Measurements from ENCODE around the gene OSBPL10.

Gene OSBPL10

DNA sequence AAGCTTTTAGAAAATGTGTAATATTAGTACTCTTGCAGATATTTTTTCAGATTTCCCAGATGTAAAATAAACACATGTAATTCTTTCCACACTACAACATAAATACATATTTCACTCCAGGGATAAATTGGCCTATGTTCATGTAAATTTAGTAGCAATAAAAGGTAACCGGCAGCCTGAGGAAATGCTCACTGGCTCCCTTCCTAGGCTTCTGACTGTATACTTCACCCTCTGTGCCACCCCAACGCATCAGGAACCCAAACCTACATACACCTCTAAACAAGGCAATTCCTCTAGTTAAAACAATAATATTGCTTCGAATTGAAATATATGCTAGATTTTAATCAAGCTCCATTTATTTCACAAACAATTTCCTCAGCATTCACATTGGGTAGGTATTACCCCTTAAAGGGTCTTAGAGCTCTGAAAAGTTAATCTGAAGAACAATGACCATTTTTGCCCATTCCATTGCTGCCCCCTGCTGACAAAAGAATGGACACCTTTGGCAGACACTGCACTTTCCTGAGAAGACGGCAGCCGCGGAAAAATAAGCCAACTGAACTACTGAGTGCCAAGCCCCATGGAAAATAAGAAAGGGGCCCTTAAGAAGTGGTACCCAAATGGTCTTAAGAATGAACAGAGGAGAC lies 212.5 kb downstream of the OSBPL10 start:
- no peaks in the 10 kb centered on the region for H3K27me3 ChIP-seq (ENCODE audit: control insufficient read depth, insufficient read depth, low read length)
- H3K4me1 ChIP-seq (ENCODE audit: control insufficient read depth, insufficient read depth, low read length): no peaks in the 10 kb centered on the region; the same call in 1 of the 2 replicates
- no peaks in the 10 kb centered on the region for H3K9me3 ChIP-seq (ENCODE audit: control insufficient read depth, insufficient read depth, low read length)
- no peak overlapping the region for H3K4me3 ChIP-seq (ENCODE audit: low read length)
- no peaks in the 10 kb centered on the region for H3K36me3 ChIP-seq (ENCODE audit: control insufficient read depth, insufficient read depth, low read length)
- H3K27ac ChIP-seq (ENCODE audit: low read length): no peak overlapping the region
- peak; percentile 25 for DNase-seq (ENCODE audit: low read depth, low spot score)
- no CpG with 5 or more reads among the region's 6 CpGs for WGBS (ENCODE audit: insufficient coverage, insufficient read length)

- Histone ChIP-seq H3K9me3 (ENCODE audit: control insufficient read depth, insufficient read depth, low read length) (no peaks in the 10 kb centered on the region), H3K36me3 (ENCODE audit: control insufficient read depth, insufficient read depth, low read length) (no peaks in the 10 kb centered on the region)
These were observed 213.1 kb downstream of the OSBPL10 start for GRCh38 chr3:31767920-31768319.

DNA sequence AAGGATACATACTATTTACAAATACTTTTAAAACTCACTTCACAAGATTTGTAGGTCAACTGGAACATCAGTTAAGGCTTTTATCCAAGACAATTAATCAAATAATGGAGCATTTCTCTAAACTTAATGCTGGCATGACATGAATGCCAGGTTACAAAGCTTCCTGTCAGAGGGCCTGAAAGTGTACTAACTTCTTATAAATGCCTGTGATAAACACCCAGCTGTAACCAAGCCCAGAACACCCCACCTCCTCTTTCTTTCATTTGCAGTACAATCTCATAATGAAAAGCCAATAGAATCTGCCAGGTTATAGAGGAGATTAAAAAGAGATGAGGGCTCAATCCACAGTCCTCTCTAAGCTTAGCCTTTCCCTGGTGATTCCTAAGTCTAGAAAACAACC lies 214.4 kb downstream of the OSBPL10 start:
- Histone ChIP-seq H3K4me1 (ENCODE audit: control insufficient read depth, insufficient read depth, low read length) (no peaks in the 10 kb centered on the region; the same call in 1 of the 2 replicates), H3K4me3 (ENCODE audit: low read length) (no peak overlapping the region), H3K36me3 (ENCODE audit: control insufficient read depth, insufficient read depth, low read length) (no peaks in the 10 kb centered on the region), H3K9me3 (ENCODE audit: control insufficient read depth, insufficient read depth, low read length) (no peaks in the 10 kb centered on the region), H3K27me3 (ENCODE audit: control insufficient read depth, insufficient read depth, low read length) (no peaks in the 10 kb centered on the region), H3K27ac (ENCODE audit: low read length) (no peak overlapping the region)
- no peak for DNase-seq (ENCODE audit: low read depth, low spot score)

More at GRCh38 chr3:31767920-31768319, 213.1 kb downstream of the OSBPL10 start:
- no peak overlapping the region for H3K27ac ChIP-seq (ENCODE audit: low read length)
- no CpG with 5 or more reads among the region's 8 CpGs for WGBS (ENCODE audit: insufficient coverage, insufficient read length)
- H3K27me3 ChIP-seq (ENCODE audit: control insufficient read depth, insufficient read depth, low read length): no peaks in the 10 kb centered on the region
- no peak for DNase-seq (ENCODE audit: low read depth, low spot score)
- H3K4me1 ChIP-seq (ENCODE audit: control insufficient read depth, insufficient read depth, low read length): no peaks in the 10 kb centered on the region; the same call in 1 of the 2 replicates
- no peak overlapping the region for H3K4me3 ChIP-seq (ENCODE audit: low read length)

DNA sequence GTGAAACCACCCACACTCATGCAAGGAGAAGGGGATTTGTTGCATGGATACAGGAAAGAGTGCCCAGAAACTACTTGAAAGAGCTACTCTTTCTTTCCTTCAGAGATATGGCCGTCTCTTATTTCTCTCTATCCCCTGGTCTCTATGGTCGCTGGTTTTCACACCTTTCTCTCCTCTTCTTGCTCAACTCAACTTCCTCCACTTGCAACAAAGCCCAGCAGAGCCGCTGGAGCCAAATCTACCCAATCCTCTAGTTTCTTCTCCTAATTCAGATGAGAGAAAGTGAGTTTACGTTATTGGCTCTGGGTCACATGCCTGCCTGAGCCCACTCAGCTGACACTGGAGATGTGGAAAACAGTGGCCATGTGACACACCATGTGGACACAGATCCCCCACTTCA lies 215.2 kb downstream of the OSBPL10 start:
- Histone ChIP-seq H3K27ac (ENCODE audit: low read length) (no peak overlapping the region), H3K36me3 (ENCODE audit: control insufficient read depth, insufficient read depth, low read length) (no peaks in the 10 kb centered on the region), H3K9me3 (ENCODE audit: control insufficient read depth, insufficient read depth, low read length) (no peaks in the 10 kb centered on the region), H3K27me3 (ENCODE audit: control insufficient read depth, insufficient read depth, low read length) (no peaks in the 10 kb centered on the region), H3K4me3 (ENCODE audit: low read length) (no peak overlapping the region), H3K4me1 (ENCODE audit: control insufficient read depth, insufficient read depth, low read length) (no peaks in the 10 kb centered on the region; the same call in 1 of the 2 replicates)
- WGBS (ENCODE audit: insufficient coverage, insufficient read length): no CpG with 5 or more reads among the region's 4 CpGs
- no peak for DNase-seq (ENCODE audit: low read depth, low spot score)

DNA sequence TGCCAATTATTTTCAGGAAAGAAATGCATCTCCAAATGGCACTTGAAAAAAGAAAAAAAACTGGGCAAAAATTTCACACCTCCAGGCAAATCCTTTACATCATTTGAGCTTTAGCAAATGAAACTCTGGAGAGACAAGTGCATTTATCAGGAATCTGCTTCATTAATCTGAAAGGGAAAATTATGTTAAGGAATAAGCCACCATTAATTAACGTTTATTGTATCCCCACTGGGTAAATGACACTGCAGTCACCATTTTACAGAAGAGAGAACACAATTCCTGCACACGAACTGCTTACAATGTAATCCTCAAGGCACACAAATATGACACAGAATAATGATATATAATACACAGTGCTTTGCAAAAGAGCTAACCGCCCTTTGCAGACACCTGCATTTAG lies 217.3 kb downstream of the OSBPL10 start:
- Histone ChIP-seq H3K4me3 (ENCODE audit: low read length) (no peak overlapping the region), H3K9me3 (ENCODE audit: control insufficient read depth, insufficient read depth, low read length) (no peaks in the 10 kb centered on the region), H3K36me3 (ENCODE audit: control insufficient read depth, insufficient read depth, low read length) (no peaks in the 10 kb centered on the region), H3K4me1 (ENCODE audit: control insufficient read depth, insufficient read depth, low read length) (no peaks in the 10 kb centered on the region; the same call in 1 of the 2 replicates), H3K27ac (ENCODE audit: low read length) (no peak overlapping the region), H3K27me3 (ENCODE audit: control insufficient read depth, insufficient read depth, low read length) (no peaks in the 10 kb centered on the region)
- WGBS (ENCODE audit: insufficient coverage, insufficient read length): no CpG with 5 or more reads among the region's 3 CpGs
- no peak for DNase-seq (ENCODE audit: low read depth, low spot score)

GRCh38 chr3:31762888-31763351 lies 218.1 kb downstream of the OSBPL10 start:
- Histone ChIP-seq H3K27ac (ENCODE audit: low read length) (no peak overlapping the region), H3K36me3 (ENCODE audit: control insufficient read depth, insufficient read depth, low read length) (no peaks in the 10 kb centered on the region), H3K27me3 (ENCODE audit: control insufficient read depth, insufficient read depth, low read length) (no peaks in the 10 kb centered on the region), H3K4me3 (ENCODE audit: low read length) (no peak overlapping the region), H3K9me3 (ENCODE audit: control insufficient read depth, insufficient read depth, low read length) (no peaks in the 10 kb centered on the region), H3K4me1 (ENCODE audit: control insufficient read depth, insufficient read depth, low read length) (no peaks in the 10 kb centered on the region; the same call in 1 of the 2 replicates)
- DNase-seq (ENCODE audit: low read depth, low spot score): no peak
- no CpG with 5 or more reads among the region's 5 CpGs for WGBS (ENCODE audit: insufficient coverage, insufficient read length)

- Histone ChIP-seq H3K36me3 (ENCODE audit: control insufficient read depth, insufficient read depth, low read length) (no peaks in the 10 kb centered on the region), H3K27me3 (ENCODE audit: control insufficient read depth, insufficient read depth, low read length) (no peaks in the 10 kb centered on the region), H3K4me1 (ENCODE audit: control insufficient read depth, insufficient read depth, low read length) (no peaks in the 10 kb centered on the region), H3K27ac (ENCODE audit: low read length) (no peak overlapping the region), H3K4me3 (ENCODE audit: low read length) (no peak overlapping the region), H3K9me3 (ENCODE audit: control insufficient read depth, insufficient read depth, low read length) (no peaks in the 10 kb centered on the region)
- no CpG with 5 or more reads among the region's 5 CpGs for WGBS (ENCODE audit: insufficient coverage, insufficient read length)
- DNase-seq (ENCODE audit: low read depth, low spot score): no peak
These were observed 218.8 kb downstream of the OSBPL10 start for GRCh38 chr3:31762097-31762764.

GRCh38 chr3:31760654-31761053 lies 220.4 kb downstream of the OSBPL10 start:
- H3K27me3 ChIP-seq (ENCODE audit: control insufficient read depth, insufficient read depth, low read length): no peaks in the 10 kb centered on the region
- no CpG with 5 or more reads among the region's 6 CpGs for WGBS (ENCODE audit: insufficient coverage, insufficient read length)

GRCh38 chr3:31758322-31758965 lies 222.6 kb downstream of the OSBPL10 start:
- H3K27ac ChIP-seq (ENCODE audit: low read length): no peak overlapping the region
- H3K36me3 ChIP-seq (ENCODE audit: control insufficient read depth, insufficient read depth, low read length): no peaks in the 10 kb centered on the region
- WGBS (ENCODE audit: insufficient coverage, insufficient read length): no CpG with 5 or more reads among the region's 5 CpGs
- H3K4me3 ChIP-seq (ENCODE audit: low read length): no peak overlapping the region
- no peaks in the 10 kb centered on the region for H3K27me3 ChIP-seq (ENCODE audit: control insufficient read depth, insufficient read depth, low read length)
- no peak for DNase-seq (ENCODE audit: low read depth, low spot score)
- no peaks in the 10 kb centered on the region for H3K9me3 ChIP-seq (ENCODE audit: control insufficient read depth, insufficient read depth, low read length)
- H3K4me1 ChIP-seq (ENCODE audit: control insufficient read depth, insufficient read depth, low read length): no peaks in the 10 kb centered on the region

More at GRCh38 chr3:31760654-31761053, 220.4 kb downstream of the OSBPL10 start:
- Histone ChIP-seq H3K27ac (ENCODE audit: low read length) (no peak overlapping the region), H3K4me3 (ENCODE audit: low read length) (no peak overlapping the region), H3K9me3 (ENCODE audit: control insufficient read depth, insufficient read depth, low read length) (no peaks in the 10 kb centered on the region), H3K4me1 (ENCODE audit: control insufficient read depth, insufficient read depth, low read length) (no peaks in the 10 kb centered on the region), H3K36me3 (ENCODE audit: control insufficient read depth, insufficient read depth, low read length) (no peaks in the 10 kb centered on the region)
- no peak for DNase-seq (ENCODE audit: low read depth, low spot score)

DNA sequence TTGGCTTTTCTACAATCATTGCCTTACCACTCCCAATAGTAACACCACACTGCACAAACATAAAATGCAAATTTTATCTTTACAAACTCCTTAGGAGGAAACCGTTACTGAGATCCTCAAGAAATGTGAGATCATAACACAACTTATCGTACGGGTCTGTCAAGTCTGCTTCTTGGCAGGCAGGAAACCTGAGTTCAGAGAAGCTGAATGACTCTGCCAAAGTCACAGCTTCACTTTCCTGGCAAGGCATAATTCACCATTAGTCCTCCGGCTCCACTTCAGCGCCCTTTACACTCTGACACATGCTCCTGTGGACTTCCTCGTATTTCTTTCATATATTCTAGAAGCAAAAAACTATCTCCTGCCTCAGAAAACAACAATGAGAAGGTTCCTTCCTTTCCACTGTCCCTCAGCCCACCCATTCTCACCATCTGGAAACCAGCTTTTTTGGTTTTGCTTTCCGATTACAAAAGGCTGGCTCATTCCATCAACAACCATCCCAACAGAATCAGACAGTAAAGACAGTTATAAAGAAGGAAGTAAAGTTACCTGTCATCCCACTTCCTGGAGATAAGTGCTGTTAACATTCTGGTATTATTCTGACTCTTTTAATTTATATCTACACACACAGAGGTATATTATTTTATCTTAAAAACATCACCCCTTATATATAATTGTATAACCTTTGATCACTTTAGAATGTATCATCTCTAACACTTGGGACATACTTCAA lies 225.0 kb downstream of the OSBPL10 start:
- DNase-seq (ENCODE audit: low read depth, low spot score): no peak
- Histone ChIP-seq H3K27me3 (ENCODE audit: control insufficient read depth, insufficient read depth, low read length) (no peaks in the 10 kb centered on the region), H3K36me3 (ENCODE audit: control insufficient read depth, insufficient read depth, low read length) (no peaks in the 10 kb centered on the region), H3K4me3 (ENCODE audit: low read length) (no peak overlapping the region), H3K27ac (ENCODE audit: low read length) (no peak overlapping the region), H3K9me3 (ENCODE audit: control insufficient read depth, insufficient read depth, low read length) (no peaks in the 10 kb centered on the region), H3K4me1 (ENCODE audit: control insufficient read depth, insufficient read depth, low read length) (no peaks in the 10 kb centered on the region)
- no CpG with 5 or more reads among the region's 7 CpGs for WGBS (ENCODE audit: insufficient coverage, insufficient read length)

Measured in iPS DF 6.9 (cell line).